CD4-positive, alpha-beta T cell (primary cell): ENCODE data around the gene TSR1. TPM values are rescaled to one million over a fixed set of nuclear protein-coding genes. Genes with fewer than 3 reads are reported as not detected.

ENCODE experiments used
- ATAC-seq: fragments of 200-7000 bp; cut with Tn5 transposase; one replicate; pipeline ENCODE4 v1.10.0; 2022; ENCODE audit warnings: mild to moderate bottlenecking; ENCODE audit not compliant: poor library complexity
- CTCF ChIA-PET: fragments of 350-600 bp; sonication (Branson Sonifier 250); formaldehyde crosslinking; loops from one replicate; lab custom pipeline; 2021; ENCODE audit warnings: antibody characterized with exemption, inconsistent platforms; lab: Charles Lee
- POLR2A ChIA-PET: fragments of 350-600 bp; sonication (Branson Sonifier 250); formaldehyde crosslinking; loops from one replicate; lab custom pipeline; 2021; ENCODE audit warnings: antibody characterized with exemption, inconsistent platforms; lab: Charles Lee
- DNase-seq, 14 experiments: peaks; one replicate each; pipeline ENCODE4 v3.0.0-alpha.2; 2013 to 2020; ENCODE audit warnings: mixed read lengths in 2 of 14
- H3K27ac ChIP-seq, 2 donors: one replicate each; pipeline versions ENCODE4 v1.5.1 to v1.7.0; 2013; ENCODE audit warnings: low read length in 2 of 2, low read depth in 1 of 2, mild to moderate bottlenecking in 1 of 2
- H3K27me3 ChIP-seq, 2 experiments: 1 replicate in 1 of 2; 2 replicates in 1 of 2; pipeline versions ENCODE4 v1.6.1 to v1.7.0; 2013; ENCODE audit warnings: low read length in 2 of 2, control low read depth in 1 of 2, mild to moderate bottlenecking in 1 of 2, moderate library complexity in 1 of 2; ENCODE audit not compliant: insufficient read depth in 2 of 2, control insufficient read depth in 1 of 2
- H3K36me3 ChIP-seq: one replicate; pipeline ENCODE4 v1.6.1; 2013; ENCODE audit warnings: low read length, control low read depth; ENCODE audit not compliant: insufficient read depth
- H3K4me1 ChIP-seq: one replicate; pipeline ENCODE4 v1.6.1; 2013; ENCODE audit warnings: low read length, control low read depth; ENCODE audit not compliant: insufficient read depth
- H3K4me3 ChIP-seq: one replicate; pipeline ENCODE4 v1.5.1; 2013; ENCODE audit warnings: mild to moderate bottlenecking, low read length, moderate library complexity
- H3K9me3 ChIP-seq, 2 experiments: 1 replicate in 1 of 2; 2 replicates in 1 of 2; pipeline versions ENCODE4 v1.6.1 to v1.7.0; 2013; ENCODE audit warnings: low read length in 2 of 2, mild to moderate bottlenecking in 2 of 2, control low read depth in 1 of 2, moderate library complexity in 1 of 2; ENCODE audit not compliant: control insufficient read depth in 1 of 2, insufficient read depth in 1 of 2
- H3K27ac Mint-ChIP-seq: one replicate; pipeline ENCODE4 v1.8.0; 2020; ENCODE audit warnings: mixed read lengths
- H3K27me3 Mint-ChIP-seq: one replicate; pipeline ENCODE4 v1.8.0; 2021; ENCODE audit warnings: mixed read lengths
- H3K36me3 Mint-ChIP-seq: one replicate; pipeline ENCODE4 v1.8.0; 2021; ENCODE audit warnings: low read depth, mixed read lengths
- H3K4me1 Mint-ChIP-seq: one replicate; pipeline ENCODE4 v1.8.0; 2021; ENCODE audit warnings: low read depth, mixed read lengths
- H3K4me3 Mint-ChIP-seq: one replicate; pipeline ENCODE4 v1.8.0; 2020; ENCODE audit warnings: mild to moderate bottlenecking, mixed read lengths
- H3K9me3 Mint-ChIP-seq: one replicate; pipeline ENCODE4 v1.8.0; 2020; ENCODE audit warnings: mixed read lengths
- CTCF ChIP-seq: fragments of 200-600 bp; IDR thresholded peaks from one replicate; pipeline ENCODE4 v1.8.0; 2022; ENCODE audit warnings: antibody characterized with exemption, mild to moderate bottlenecking
- intact Hi-C, 2 experiments: fragments of 100-400 bp; cut with DNase I in 1 of 2; cut with micrococcal nuclease in 1 of 2; formaldehyde crosslinking; loops; one replicate each; pipeline versions ENCODE4 v1.15.1 to v1.9.0; 2023 to 2025; cut with DNase I, micrococcal nuclease
- total RNA-seq, 174 experiments: library from RNA in 2 of 174; stranded (reverse) in 2 of 174; gene quantifications; one replicate each; pipeline ENCODE4 v1.2.3 and lab custom pipeline; 2021 to 2026

TSR1 gene
- total RNA-seq, 2 experiments from 2014 or later: 29.6 to 31.9 TPM

GRCh38 chr17:2372180-2372579, 35.9 kb upstream of the TSR1 start:
- no peak for TF ChIP-seq CTCF
- Mint-ChIP-seq H3K27me3 (no peaks in the 10 kb centered on the region), H3K9me3 (no peaks in the 10 kb centered on the region), H3K36me3 (peaks cover 49% of the 10 kb centered on the region), H3K4me3 (no peak overlapping the region), H3K4me1 (no peaks in the 10 kb centered on the region), H3K27ac (no peak overlapping the region)
- H3K27me3 ChIP-seq: no peaks in the 10 kb centered on the region
- ChIA-PET POLR2A (no interaction called here), CTCF (no interaction called here)
- no peaks in the 10 kb centered on the region for H3K4me1 ChIP-seq
- H3K27ac ChIP-seq: no peak overlapping the region
- H3K36me3 ChIP-seq: peaks cover 50% of the 10 kb centered on the region
- no peak for ATAC-seq
- intact Hi-C loops: no loop called here
- DNase-seq: no peak
- H3K9me3 ChIP-seq: no peaks in the 10 kb centered on the region
- no peak overlapping the region for H3K4me3 ChIP-seq

- POLR2A ChIA-PET: no interaction called here
- peaks cover 49% of the 10 kb centered on the region for H3K36me3 Mint-ChIP-seq
These were observed 35.2 kb upstream of the TSR1 start for GRCh38 chr17:2371183-2372130.

GRCh38 chr17:2370211-2370589, 33.9 kb upstream of the TSR1 start:
- intact Hi-C loops: no loop called here
- no peaks in the 10 kb centered on the region for H3K4me1 ChIP-seq
- ChIA-PET POLR2A (no interaction called here), CTCF (interaction anchor here (1.0 kb wide), 1 partner anchor 46 kb away, joined by 3 read pairs; no protein-coding TSS in a partner anchor)
- peaks cover 43% of the 10 kb centered on the region for H3K36me3 ChIP-seq
- Mint-ChIP-seq H3K36me3 (peaks cover 54% of the 10 kb centered on the region), H3K9me3 (no peaks in the 10 kb centered on the region), H3K27me3 (no peaks in the 10 kb centered on the region), H3K4me3 (no peak overlapping the region), H3K4me1 (no peaks in the 10 kb centered on the region), H3K27ac (no peak overlapping the region)
- no peak for TF ChIP-seq CTCF
- no peaks in the 10 kb centered on the region for H3K9me3 ChIP-seq
- DNase-seq (no peak), ATAC-seq (no peak)
- no peak overlapping the region for H3K4me3 ChIP-seq
- no peaks in the 10 kb centered on the region for H3K27me3 ChIP-seq
- no peak overlapping the region for H3K27ac ChIP-seq

More at GRCh38 chr17:2371183-2372130, 35.2 kb upstream of the TSR1 start:
- intact Hi-C loops: no loop called here
- DNase-seq (no peak), ATAC-seq (no peak)
- H3K9me3 ChIP-seq: no peaks in the 10 kb centered on the region
- TF ChIP-seq CTCF: no peak
- H3K36me3 ChIP-seq: peaks cover 48% of the 10 kb centered on the region
- Mint-ChIP-seq H3K4me3 (no peak overlapping the region), H3K4me1 (no peaks in the 10 kb centered on the region), H3K9me3 (no peaks in the 10 kb centered on the region), H3K27me3 (no peaks in the 10 kb centered on the region), H3K27ac (no peak overlapping the region)
- CTCF ChIA-PET: no interaction called here
- H3K27me3 ChIP-seq: no peaks in the 10 kb centered on the region
- H3K4me3 ChIP-seq: no peak overlapping the region
- no peaks in the 10 kb centered on the region for H3K4me1 ChIP-seq
- H3K27ac ChIP-seq: no peak overlapping the region
